ENCODE data around the gene MOAP1. TPM values are rescaled to one million over a fixed set of nuclear protein-coding genes. Genes with fewer than 3 reads are reported as not detected.
A peak's percentile ranks its signal among the peaks of the same experiment; 100 is the strongest.

The MOAP1 gene
- total RNA-seq, 2 donors from 2014 or later = 15.8 to 23.6 TPM

DNA sequence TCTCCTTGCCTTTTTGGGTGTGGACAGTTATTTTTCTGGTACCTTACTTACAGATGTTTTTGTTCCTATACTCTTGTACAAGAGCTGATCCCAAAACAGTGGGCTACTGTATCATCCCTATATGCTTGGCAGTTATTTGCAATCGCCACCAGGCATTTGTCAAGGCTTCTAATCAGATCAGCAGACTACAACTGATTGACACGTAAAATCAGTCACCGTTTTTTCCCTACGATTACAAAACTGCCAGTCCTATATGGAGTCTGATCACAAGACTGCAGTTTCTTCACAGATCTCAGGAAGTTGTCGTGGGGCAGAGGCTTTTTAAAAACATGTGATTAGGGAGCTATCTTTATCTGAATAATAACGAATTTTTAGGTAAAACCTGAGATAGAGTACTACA is 1.8 kb upstream of the MOAP1 start:
- no peak overlapping the region for H3K9ac ChIP-seq (ENCODE audit: extremely low read depth, low read length, poor library complexity, severe bottlenecking)
- TF ChIP-seq, protein P1, sequence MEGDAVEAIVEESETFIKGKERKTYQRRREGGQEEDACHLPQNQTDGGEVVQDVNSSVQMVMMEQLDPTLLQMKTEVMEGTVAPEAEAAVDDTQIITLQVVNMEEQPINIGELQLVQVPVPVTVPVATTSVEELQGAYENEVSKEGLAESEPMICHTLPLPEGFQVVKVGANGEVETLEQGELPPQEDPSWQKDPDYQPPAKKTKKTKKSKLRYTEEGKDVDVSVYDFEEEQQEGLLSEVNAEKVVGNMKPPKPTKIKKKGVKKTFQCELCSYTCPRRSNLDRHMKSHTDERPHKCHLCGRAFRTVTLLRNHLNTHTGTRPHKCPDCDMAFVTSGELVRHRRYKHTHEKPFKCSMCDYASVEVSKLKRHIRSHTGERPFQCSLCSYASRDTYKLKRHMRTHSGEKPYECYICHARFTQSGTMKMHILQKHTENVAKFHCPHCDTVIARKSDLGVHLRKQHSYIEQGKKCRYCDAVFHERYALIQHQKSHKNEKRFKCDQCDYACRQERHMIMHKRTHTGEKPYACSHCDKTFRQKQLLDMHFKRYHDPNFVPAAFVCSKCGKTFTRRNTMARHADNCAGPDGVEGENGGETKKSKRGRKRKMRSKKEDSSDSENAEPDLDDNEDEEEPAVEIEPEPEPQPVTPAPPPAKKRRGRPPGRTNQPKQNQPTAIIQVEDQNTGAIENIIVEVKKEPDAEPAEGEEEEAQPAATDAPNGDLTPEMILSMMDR (conservative IDR thresholded peaks at IDR 0.05) = no peak
- H3K27me3 ChIP-seq (ENCODE audit: control insufficient read depth, insufficient read depth, low read length, poor library complexity, severe bottlenecking) = no peaks in the 10 kb centered on the region
- H3K36me3 ChIP-seq (ENCODE audit: control insufficient read depth, insufficient read depth, low read length) = peaks cover 42% of the 10 kb centered on the region
- WGBS, 2 experiments (ENCODE audit: insufficient coverage in 1 of 2, insufficient read length in 1 of 2) = 94 to 99% methylated on average over 6 of the region's 6 CpGs
- DNase-seq = no peak
- H3K4me1 ChIP-seq (ENCODE audit: control insufficient read depth, insufficient read depth, low read length) = peaks cover 2% of the 10 kb centered on the region
- H3K27ac ChIP-seq (ENCODE audit: low read depth, low read length) = no peak overlapping the region
- peak overlapping the region; percentile 92 for H3K4me3 Mint-ChIP-seq
- H3K27ac Mint-ChIP-seq = peak overlapping the region; percentile 52
- H3K9me3 ChIP-seq (ENCODE audit: control insufficient read depth, low read length) = no peaks in the 10 kb centered on the region
- H3K4me3 ChIP-seq (ENCODE audit: low read length) = peak overlapping the region; percentile 98
- H3K27me3 Mint-ChIP-seq (ENCODE audit: insufficient read depth) = no peaks in the 10 kb centered on the region
- H3K4me1 Mint-ChIP-seq = peaks cover 9% of the 10 kb centered on the region
- H3K36me3 Mint-ChIP-seq (ENCODE audit: low read depth) = peaks cover 19% of the 10 kb centered on the region
- H3K9me3 Mint-ChIP-seq = no peaks in the 10 kb centered on the region

DNA sequence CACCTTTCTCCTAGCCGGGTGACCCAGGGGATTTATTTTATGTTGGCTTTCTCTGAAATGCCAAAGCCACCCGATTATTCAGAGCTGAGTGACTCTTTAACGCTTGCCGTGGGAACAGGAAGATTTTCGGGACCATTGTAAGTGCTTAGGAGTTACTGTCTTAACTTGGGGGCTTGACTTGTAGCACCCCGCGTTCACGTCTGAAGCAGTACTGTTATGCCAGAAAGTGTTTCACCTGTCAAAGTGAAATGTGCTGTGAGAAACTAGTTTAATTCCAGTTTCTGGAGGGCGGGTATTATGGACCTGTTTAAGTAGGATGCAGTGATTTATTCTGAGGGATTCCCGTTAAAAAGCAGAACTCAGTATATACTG is 638 bp upstream of the MOAP1 start:
- no peaks in the 10 kb centered on the region for H3K9me3 Mint-ChIP-seq
- H3K4me1 Mint-ChIP-seq = peaks cover 9% of the 10 kb centered on the region
- 1 to 2% methylated on average over 9 to 10 of the region's 10 CpGs for WGBS, 2 experiments (ENCODE audit: insufficient coverage in 1 of 2, insufficient read length in 1 of 2)

DNA sequence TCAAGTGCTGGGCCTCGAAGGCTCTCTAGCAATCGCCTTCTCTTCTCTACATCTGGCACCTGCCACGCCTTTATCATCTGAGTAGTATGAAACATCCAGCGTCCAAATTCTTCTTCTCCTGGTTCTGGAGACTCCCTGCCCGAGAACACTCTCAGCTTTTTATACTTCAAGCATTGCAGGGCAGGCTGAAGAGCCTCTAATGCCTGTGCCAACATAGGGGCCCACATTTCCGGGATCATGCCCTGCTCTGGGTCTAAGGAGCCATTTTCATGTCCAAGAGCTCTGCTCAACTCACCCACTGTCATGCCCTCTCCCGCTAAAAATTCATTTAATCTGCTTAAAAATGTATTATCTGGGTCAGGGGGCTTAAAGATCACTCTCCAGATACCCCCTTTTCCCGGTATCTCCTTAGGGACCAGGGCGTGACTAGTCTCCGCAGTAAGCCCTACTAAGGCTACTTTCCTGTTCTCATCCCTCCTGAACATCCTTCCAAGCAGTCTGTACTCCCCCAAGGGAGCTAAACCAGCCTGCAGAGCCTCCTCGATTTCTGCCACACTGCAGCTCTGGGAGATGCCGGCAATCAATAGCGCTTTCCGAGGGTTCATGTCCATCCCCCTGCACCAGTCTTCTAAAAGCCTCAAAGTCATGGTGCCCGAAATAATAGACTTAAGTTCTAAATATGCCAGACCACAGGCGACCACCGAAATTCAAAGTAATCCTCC is 940 bp downstream of the MOAP1 start:
- Histone ChIP-seq H3K4me3 (ENCODE audit: low read length) (peak overlapping the region; percentile 86), H3K9me3 (ENCODE audit: control insufficient read depth, low read length) (no peaks in the 10 kb centered on the region), H3K36me3 (ENCODE audit: control insufficient read depth, insufficient read depth, low read length) (peaks cover 37% of the 10 kb centered on the region), H3K4me1 (ENCODE audit: control insufficient read depth, insufficient read depth, low read length) (peaks cover 2% of the 10 kb centered on the region), H3K27ac (ENCODE audit: low read depth, low read length) (no peak overlapping the region), H3K9ac (ENCODE audit: extremely low read depth, low read length, poor library complexity, severe bottlenecking) (peak overlapping the region; percentile 82), H3K27me3 (ENCODE audit: control insufficient read depth, insufficient read depth, low read length, poor library complexity, severe bottlenecking) (no peaks in the 10 kb centered on the region)
- Mint-ChIP-seq H3K27ac (peak overlapping the region; percentile 14), H3K4me1 (peaks cover 9% of the 10 kb centered on the region), H3K4me3 (peak overlapping the region; percentile 92), H3K9me3 (no peaks in the 10 kb centered on the region), H3K36me3 (ENCODE audit: low read depth) (peaks cover 15% of the 10 kb centered on the region), H3K27me3 (ENCODE audit: insufficient read depth) (no peaks in the 10 kb centered on the region)
- TF ChIP-seq, protein P1 (conservative IDR thresholded peaks at IDR 0.05) = no peak
- WGBS, 2 experiments (ENCODE audit: insufficient coverage in 1 of 2, insufficient read length in 1 of 2) = 52 to 53% methylated on average over 12 to 17 of the region's 17 CpGs
- DNase-seq = no peak

More for the DNA sequence above, 638 bp upstream of the MOAP1 start:
- H3K4me3 ChIP-seq (ENCODE audit: low read length) = peak overlapping the region; percentile 98
- TF ChIP-seq, protein P1 (conservative IDR thresholded peaks at IDR 0.05) = no peak
- H3K27me3 ChIP-seq (ENCODE audit: control insufficient read depth, insufficient read depth, low read length, poor library complexity, severe bottlenecking) = no peaks in the 10 kb centered on the region
- H3K4me1 ChIP-seq (ENCODE audit: control insufficient read depth, insufficient read depth, low read length) = peaks cover 2% of the 10 kb centered on the region
- H3K9me3 ChIP-seq (ENCODE audit: control insufficient read depth, low read length) = no peaks in the 10 kb centered on the region
- peak overlapping the region; percentile 83 for H3K9ac ChIP-seq (ENCODE audit: extremely low read depth, low read length, poor library complexity, severe bottlenecking)
- peak overlapping the region; percentile 92 for H3K4me3 Mint-ChIP-seq
- H3K27ac ChIP-seq (ENCODE audit: low read depth, low read length) = peak overlapping the region; percentile 82
- no peaks in the 10 kb centered on the region for H3K27me3 Mint-ChIP-seq (ENCODE audit: insufficient read depth)
- peaks cover 19% of the 10 kb centered on the region for H3K36me3 Mint-ChIP-seq (ENCODE audit: low read depth)
- no peak for DNase-seq
- peak overlapping the region; percentile 94 for H3K27ac Mint-ChIP-seq
- H3K36me3 ChIP-seq (ENCODE audit: control insufficient read depth, insufficient read depth, low read length) = peaks cover 42% of the 10 kb centered on the region

Data from endodermal cell (in vitro differentiated cells).